ENCODE measurements around the gene COQ9.
A peak's percentile ranks its signal among the peaks of the same experiment; 100 is the strongest.
"Not testable (repeated sequence)": the region's sequence is repeated elsewhere in the genome, so short reads cannot be mapped to it uniquely, and the experiment has no call there.

COQ9 gene

GRCh38 chr16:57427824-57428223 is 19.5 kb upstream of the COQ9 start:
- no peak for DNase-seq

- no peak for DNase-seq
Measured at GRCh38 chr16:57430955-57431354, 16.3 kb upstream of the COQ9 start.

GRCh38 chr16:57432505-57432904 is 14.8 kb upstream of the COQ9 start:
- no peak for DNase-seq

GRCh38 chr16:57432989-57433388 is 14.3 kb upstream of the COQ9 start:
- no peak for DNase-seq

GRCh38 chr16:57434003-57434402 is 13.3 kb upstream of the COQ9 start:
- DNase-seq = no peak

GRCh38 chr16:57435838-57436237 is 11.4 kb upstream of the COQ9 start:
- DNase-seq = no peak

- DNase-seq = not testable (repeated sequence)
Measured at GRCh38 chr16:57439947-57440346, 7.3 kb upstream of the COQ9 start.

- DNase-seq = not testable (repeated sequence)
Measured at GRCh38 chr16:57440551-57440950, 6.7 kb upstream of the COQ9 start.

GRCh38 chr16:57444711-57445110 is 2.6 kb upstream of the COQ9 start:
- no peak for DNase-seq

GRCh38 chr16:57445510-57445909 is 1.8 kb upstream of the COQ9 start:
- no peak for DNase-seq

GRCh38 chr16:57446531-57447185 is 621 bp upstream of the COQ9 start:
- DNase-seq = peak; percentile 35

GRCh38 chr16:57452021-57452420 is 4.7 kb downstream of the COQ9 start:
- no peak for DNase-seq

GRCh38 chr16:57462209-57462977 is 15.1 kb downstream of the COQ9 start, which contains the start of gene POLR2C:
Gene POLR2C, plus strand, starts transcription at chr16:57462679. Its CDS starts 46 bp downstream, at chr16:57462725.
- peak; percentile 94 for DNase-seq

GRCh38 chr16:57462978-57463362 is 15.7 kb downstream of the COQ9 start:
- peak; percentile 13 for DNase-seq

- no peak for DNase-seq
Measured at GRCh38 chr16:57464523-57464922, 17.2 kb downstream of the COQ9 start.

- no peak for DNase-seq
Measured at GRCh38 chr16:57468346-57468745, 21.1 kb downstream of the COQ9 start.

- no peak for DNase-seq
Measured at GRCh38 chr16:57469046-57469445, 21.8 kb downstream of the COQ9 start.

GRCh38 chr16:57469917-57470470 is 22.7 kb downstream of the COQ9 start:
- DNase-seq = no peak

- DNase-seq = no peak
Measured at GRCh38 chr16:57470711-57471110, 23.4 kb downstream of the COQ9 start.

GRCh38 chr16:57471209-57471608 is 23.9 kb downstream of the COQ9 start:
- no peak for DNase-seq

GRCh38 chr16:57471852-57472664 is 24.8 kb downstream of the COQ9 start:
- no peak for DNase-seq

GRCh38 chr16:57472665-57473060 is 25.4 kb downstream of the COQ9 start:
- DNase-seq = no peak

- no peak for DNase-seq
Measured at GRCh38 chr16:57473176-57473840, 26.0 kb downstream of the COQ9 start.
